SU-DHL-6 (cell line): ENCODE data around the gene C10orf71.

Source experiments
- CTCF ChIP-seq: fragments of 200-600 bp; sonication (generic); IDR thresholded peaks from one replicate; pipeline ENCODE4 v1.5.1; 2017; ENCODE audit warnings: antibody characterized with exemption, mild to moderate bottlenecking, low read length, moderate library complexity; ENCODE audit not compliant: insufficient read depth, poor library complexity, severe bottlenecking
- EZH2phosphoT487 ChIP-seq: fragments of 200-600 bp; sonication (generic), shearing (Covaris generic); conservative IDR thresholded peaks from 2 replicates; pipeline ENCODE4 v1.6.1; 2018; ENCODE audit warnings: mild to moderate bottlenecking, antibody characterized with exemption, low read length, moderate library complexity, mixed read lengths

GRCh38 chr10:49304137-49304536, 5.2 kb downstream of the C10orf71 start:
- no peak for TF ChIP-seq EZH2phosphoT487
- no peak for TF ChIP-seq CTCF
